AML-193 (cell line): Measurements from ENCODE around the gene MBD3L3.
"Not testable (repeated sequence)": the region's sequence is repeated elsewhere in the genome, so short reads cannot be mapped to it uniquely, and the experiment has no call there.

Source experiments
- DNase-seq, 2 experiments: peaks; one replicate each; lab custom pipeline; 2025; lab: John Stamatoyannopoulos, UW

MBD3L3 gene

GRCh38 chr19:7058576-7058975 is at the start of gene MBD3L3:
Gene MBD3L3, minus strand, starts transcription at chr19:7058676. Its CDS starts 71 bp downstream, at chr19:7058605.
- not testable (repeated sequence) for DNase-seq

DNA sequence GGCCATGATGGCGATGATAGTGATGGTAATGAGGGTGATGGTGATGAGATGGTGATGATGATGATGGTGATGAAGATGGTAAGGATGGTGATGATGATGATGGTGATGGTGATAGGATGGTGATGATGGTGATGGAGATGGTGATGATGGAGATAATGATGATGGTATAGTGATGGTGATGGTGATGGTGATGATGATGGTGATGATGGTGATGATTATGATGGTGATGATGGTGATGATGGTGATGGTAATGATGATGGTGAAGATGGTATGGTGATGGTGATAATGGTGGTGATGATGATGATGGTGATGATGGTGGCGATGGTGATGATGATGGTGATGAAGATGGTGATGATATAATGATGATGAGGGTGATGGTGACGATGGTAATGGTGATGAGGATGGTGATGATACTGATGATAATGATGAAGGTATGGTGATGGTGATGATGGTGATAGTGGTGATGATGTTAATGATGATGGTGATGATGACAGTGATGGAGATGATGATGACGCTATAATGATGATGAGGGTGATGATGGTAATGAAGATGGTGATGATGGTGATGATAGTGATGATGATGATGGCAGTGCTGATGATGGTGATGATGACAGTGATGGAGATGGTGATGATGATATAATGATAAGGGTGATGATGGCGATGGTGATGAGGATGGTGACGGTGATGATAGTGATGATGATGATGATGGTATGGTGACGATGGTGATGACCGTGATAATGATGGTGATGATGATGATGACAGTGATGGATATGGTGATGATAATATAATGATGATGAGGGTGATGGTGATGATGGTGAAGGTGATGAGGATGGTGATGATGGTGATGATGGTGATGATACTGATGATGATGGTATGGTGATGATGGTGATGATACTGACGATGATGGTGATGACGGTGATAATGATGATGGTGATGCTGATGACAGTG is 48.5 kb upstream of the MBD3L3 start:
- DNase-seq: no peak

DNA sequence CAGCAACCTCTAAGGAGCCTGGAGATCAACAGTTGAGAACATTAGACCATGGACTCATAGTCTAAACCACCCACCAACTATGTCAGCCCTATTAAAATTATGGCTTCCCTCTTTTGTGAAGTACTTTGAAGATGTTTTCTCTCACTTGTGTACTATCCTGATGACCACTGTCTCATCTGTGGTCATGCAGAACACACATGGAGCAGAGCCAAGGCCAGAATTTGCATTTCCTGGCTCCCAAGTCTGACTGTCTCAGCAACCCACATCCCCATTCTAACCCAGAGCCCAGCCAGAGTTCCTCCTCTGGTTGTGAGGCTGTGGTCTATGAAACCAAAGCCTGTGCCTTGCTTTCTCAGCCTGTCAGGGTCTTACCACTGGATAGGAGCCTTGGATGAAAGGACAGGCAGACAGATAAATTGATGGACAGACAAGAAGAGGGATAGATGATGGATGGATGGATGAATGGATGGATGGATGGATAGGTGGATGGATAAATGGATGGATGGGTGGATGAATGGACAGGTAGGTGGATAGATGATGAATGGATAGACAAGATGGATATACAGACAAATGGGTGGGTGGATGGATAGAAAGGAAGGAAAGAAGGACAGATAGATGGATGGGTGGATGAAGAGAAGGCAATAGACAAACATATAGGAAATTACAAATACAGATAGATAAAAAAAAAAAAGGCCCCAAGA is 46.4 kb upstream of the MBD3L3 start:
- no peak for DNase-seq

GRCh38 chr19:7101498-7102253 is 43.2 kb upstream of the MBD3L3 start:
- no peak for DNase-seq

DNA sequence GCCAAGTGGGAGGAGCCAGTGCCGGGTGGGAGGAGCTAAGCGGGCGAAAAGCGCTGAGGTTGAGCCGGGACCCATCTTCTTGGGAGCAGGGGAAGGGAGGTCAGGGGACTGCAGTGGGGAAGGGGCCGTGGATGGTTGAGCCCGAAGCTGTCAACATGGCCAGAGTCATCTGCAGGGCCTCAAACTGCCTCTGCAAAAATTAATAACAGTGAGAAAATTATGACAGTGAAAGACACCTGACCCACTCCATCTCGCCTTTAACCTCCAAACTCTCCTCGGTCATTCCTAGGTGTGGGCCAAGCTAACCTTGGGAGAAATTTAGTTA is 41.1 kb upstream of the MBD3L3 start:
- DNase-seq: no peak

DNA sequence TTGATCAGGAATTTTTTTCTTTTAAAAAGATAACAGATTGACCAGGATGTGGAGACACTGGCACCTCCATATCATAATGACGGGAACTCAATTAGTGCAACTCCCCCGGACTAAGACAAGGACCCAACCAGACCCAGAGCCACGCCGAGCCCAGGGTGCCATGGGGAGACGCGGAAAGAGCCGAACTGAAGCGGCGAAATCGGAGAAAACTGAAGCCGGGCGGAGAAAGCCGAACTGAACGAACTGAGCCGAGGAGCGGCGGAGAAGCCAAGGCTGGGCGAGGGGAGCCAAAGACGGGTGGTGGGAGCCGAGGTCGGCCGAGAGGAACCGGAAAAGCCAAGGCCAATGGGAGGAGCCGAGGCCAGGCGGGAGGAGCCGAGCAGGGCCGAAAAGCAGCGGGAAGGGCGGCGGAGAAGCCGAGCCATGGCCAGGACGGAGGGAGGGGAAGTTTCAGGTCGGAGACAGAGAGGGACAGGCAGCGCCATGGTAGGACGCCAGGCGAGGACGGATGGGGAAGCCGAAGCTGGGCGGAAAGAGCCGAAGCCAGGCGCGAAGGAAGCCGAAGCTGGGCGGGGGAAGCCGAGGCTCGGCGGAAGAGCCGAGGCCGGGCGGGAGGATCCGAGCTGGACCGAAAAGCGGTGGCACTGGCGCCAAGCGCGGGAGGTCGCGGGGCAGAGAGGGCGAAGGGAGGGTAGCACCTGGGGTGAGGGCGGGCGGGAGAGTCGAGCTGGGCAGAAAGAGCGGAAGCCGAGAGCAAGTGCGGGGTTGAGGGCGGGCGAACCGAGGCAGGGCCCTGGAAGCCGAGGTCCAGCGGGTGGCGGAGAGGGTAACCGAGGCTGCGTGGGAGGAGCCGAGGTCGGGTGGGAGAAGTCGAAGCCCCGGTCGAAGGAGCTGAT is 40.5 kb upstream of the MBD3L3 start:
- DNase-seq: peak; percentile 90 to 99

GRCh38 chr19:7098096-7098495 is 39.6 kb upstream of the MBD3L3 start:
- DNase-seq: no peak

DNA sequence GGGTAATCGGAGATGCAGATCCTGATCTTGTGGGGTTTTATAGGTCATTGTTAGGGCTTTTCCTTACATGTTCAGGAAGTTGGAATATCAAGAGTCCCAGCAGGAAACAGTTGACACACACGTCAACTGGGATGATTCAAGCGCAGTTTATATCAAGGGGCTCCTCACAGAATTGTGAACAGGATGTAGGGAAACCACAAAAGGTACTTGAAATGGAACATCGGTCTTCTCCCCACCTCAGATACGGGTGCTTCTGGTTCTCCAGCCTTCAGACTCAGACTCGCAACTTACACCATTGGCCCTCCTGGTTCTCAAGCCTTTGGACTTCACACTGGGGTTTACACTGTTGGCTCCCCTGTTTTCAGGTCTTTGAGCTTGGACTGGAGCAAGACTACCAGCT is 30.5 kb upstream of the MBD3L3 start:
- no peak for DNase-seq

DNA sequence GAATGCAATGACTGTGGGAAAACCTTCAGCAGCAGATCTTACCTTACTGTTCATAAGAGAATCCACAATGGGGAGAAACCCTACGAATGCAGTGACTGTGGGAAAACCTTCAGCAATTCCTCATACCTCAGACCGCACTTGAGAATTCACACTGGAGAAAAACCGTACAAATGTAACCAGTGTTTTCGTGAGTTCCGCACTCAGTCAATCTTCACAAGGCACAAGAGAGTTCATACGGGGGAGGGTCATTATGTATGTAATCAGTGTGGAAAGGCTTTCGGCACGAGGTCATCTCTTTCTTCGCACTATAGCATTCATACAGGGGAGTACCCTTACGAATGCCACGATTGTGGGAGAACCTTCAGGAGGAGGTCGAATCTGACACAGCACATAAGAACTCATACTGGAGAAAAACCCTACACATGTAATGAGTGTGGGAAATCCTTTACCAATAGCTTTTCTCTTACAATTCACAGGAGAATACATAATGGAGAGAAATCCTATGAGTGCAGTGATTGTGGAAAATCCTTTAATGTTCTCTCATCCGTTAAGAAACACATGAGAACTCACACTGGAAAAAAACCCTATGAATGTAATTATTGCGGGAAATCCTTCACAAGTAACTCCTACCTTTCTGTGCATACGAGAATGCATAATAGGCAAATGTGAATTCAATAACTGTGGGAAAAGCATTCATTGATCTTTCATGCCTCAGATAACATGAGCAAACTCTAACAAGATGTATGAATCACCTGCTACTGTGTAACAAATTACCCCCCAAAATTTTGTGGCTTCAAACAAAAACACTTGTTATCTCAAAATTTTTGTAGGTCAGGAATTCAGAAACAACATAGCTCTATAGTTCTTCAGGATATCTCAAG is 24.8 kb upstream of the MBD3L3 start:
- no peak for DNase-seq

- DNase-seq: no peak
Measured at GRCh38 chr19:7078008-7078407, 19.5 kb upstream of the MBD3L3 start.

GRCh38 chr19:7076151-7076550 is 17.7 kb upstream of the MBD3L3 start:
- DNase-seq: no peak

GRCh38 chr19:7074705-7075282 is 16.3 kb upstream of the MBD3L3 start:
- DNase-seq: no peak

GRCh38 chr19:7072541-7072940 is 14.1 kb upstream of the MBD3L3 start:
- no peak for DNase-seq

DNA sequence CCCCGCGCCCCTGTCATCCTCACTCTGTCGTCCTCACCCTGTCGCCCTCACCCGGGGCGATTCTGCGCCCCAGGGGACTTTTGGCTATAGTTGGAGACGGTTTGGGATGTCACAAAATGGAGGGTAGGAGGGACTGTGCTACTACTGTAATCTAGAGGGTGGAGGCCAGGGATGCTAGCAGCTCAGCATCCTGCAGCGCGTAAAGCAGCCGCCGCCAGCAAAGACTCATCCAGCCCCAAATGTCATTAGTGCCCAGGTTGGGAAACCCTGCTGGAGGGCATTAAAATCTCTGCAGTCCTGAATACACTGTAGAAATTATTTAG is 11.4 kb upstream of the MBD3L3 start:
- DNase-seq: no peak

- DNase-seq: peak; percentile 88 to 93
Measured at GRCh38 chr19:7069042-7069903, 10.8 kb upstream of the MBD3L3 start, which contains the start of gene ZNF557. Gene ZNF557, plus strand, starts transcription at chr19:7069703. Its CDS starts 5,372 bp downstream, at chr19:7075075.

- no peak for DNase-seq
Measured at GRCh38 chr19:7068599-7068998, 10.1 kb upstream of the MBD3L3 start.

- DNase-seq: no peak
Measured at GRCh38 chr19:7067716-7068115, 9.2 kb upstream of the MBD3L3 start.

GRCh38 chr19:7067122-7067521 is 8.6 kb upstream of the MBD3L3 start:
- not testable (repeated sequence) for DNase-seq

- DNase-seq: no peak
Measured at GRCh38 chr19:7063764-7064418, 5.4 kb upstream of the MBD3L3 start.
